ENCODE results near the gene HIVEP1. TPM values are rescaled to one million over a fixed set of nuclear protein-coding genes. Genes with fewer than 3 reads are reported as not detected.

HIVEP1 gene
- polyA plus RNA-seq, 1 of the 3 experiments (the other 2 are of a cell fraction), result 7.7 TPM

DNA sequence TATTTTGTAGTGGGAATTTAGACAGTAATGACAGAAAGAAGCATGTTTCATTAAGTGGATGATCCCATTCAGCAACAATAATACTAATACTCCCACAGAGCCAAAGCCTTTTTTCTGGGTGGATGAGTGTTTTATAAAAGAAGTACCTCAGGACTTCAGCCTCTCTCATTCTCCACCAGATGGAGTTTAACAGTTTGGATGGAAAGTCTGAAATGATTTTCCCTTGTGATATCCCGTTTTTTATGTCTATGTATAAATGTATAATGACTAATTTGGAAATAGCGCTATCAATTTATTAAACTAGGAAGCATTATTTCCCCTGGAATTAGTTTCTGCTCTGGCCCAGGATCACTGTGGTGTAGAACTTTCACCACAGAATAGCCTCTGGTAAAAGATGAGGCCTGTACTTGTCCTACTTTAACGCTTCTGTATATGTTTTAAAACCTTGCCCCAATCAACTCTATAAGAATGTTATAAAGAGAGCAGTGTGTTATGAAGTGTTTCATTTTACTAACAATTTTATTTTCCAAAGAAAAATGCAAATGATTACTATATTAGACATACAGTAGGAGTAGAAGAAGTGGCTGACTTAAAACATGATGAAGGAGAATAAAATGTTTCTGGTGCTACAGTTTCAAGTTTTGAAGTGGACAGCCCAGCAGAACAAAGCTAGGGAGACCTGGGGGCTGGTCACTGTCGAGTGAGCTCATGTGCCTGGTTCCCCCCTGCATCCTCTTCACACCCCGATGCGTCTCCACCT is 135.6 kb downstream of the HIVEP1 start:
- ChIA-PET CTCF (no interaction called here), POLR2A (no interaction called here)
- H3K36me3 ChIP-seq (replicated peaks in 1 of 2; ENCODE audit: control insufficient read depth in 1 of 2, insufficient read depth in 2 of 2, low read length in 1 of 2), result peaks cover 0 to 13% of the 10 kb centered on the region in 2 experiments
- 74% methylated on average over 6 of the region's 6 CpGs for WGBS (ENCODE audit: low lambda C conversion rate)
- no peaks in the 10 kb centered on the region for H3K9me3 ChIP-seq
- no peaks in the 10 kb centered on the region for H3K27me3 ChIP-seq (ENCODE audit: insufficient read depth)
- H3K4me1 ChIP-seq (ENCODE audit: control insufficient read depth in 1 of 2, insufficient read depth in 2 of 2, low read depth in 1 of 2, low read length in 1 of 2), result peaks cover 0 to 16% of the 10 kb centered on the region in 2 experiments; a peak in 3 of 4 replicates
- H4K20me1 ChIP-seq (ENCODE audit: insufficient read depth), result no peaks in the 10 kb centered on the region
- no peak for DNase-seq
- no peaks in the 10 kb centered on the region for H3K79me2 ChIP-seq (ENCODE audit: insufficient read depth)
- H3K9ac ChIP-seq, result peak overlapping the region; percentile 27; the same call in 1 of the 2 replicates
- H3K9me2 ChIP-seq, result no peaks in the 10 kb centered on the region
- H3K27ac ChIP-seq (ENCODE audit: low read depth in 2 of 2, low read length in 1 of 2), result peak overlapping the region; percentile 25 to 88; a peak in 3 of 4 replicates
- TF ChIP-seq, protein P1, sequence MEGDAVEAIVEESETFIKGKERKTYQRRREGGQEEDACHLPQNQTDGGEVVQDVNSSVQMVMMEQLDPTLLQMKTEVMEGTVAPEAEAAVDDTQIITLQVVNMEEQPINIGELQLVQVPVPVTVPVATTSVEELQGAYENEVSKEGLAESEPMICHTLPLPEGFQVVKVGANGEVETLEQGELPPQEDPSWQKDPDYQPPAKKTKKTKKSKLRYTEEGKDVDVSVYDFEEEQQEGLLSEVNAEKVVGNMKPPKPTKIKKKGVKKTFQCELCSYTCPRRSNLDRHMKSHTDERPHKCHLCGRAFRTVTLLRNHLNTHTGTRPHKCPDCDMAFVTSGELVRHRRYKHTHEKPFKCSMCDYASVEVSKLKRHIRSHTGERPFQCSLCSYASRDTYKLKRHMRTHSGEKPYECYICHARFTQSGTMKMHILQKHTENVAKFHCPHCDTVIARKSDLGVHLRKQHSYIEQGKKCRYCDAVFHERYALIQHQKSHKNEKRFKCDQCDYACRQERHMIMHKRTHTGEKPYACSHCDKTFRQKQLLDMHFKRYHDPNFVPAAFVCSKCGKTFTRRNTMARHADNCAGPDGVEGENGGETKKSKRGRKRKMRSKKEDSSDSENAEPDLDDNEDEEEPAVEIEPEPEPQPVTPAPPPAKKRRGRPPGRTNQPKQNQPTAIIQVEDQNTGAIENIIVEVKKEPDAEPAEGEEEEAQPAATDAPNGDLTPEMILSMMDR (IDR thresholded peaks at IDR 0.05), result peak; percentile 58
- no peak for TF ChIP-seq RAD21 (IDR thresholded peaks at IDR 0.05; ENCODE audit: low read length)
- 0 out of 4 replicates have a peak overlapping the region, but pooled peaks of 1 of the 2 experiments have one; percentile 12 for H3K4me3 ChIP-seq (ENCODE audit: low read depth in 2 of 2, low read length in 1 of 2)
- H2AFZ ChIP-seq (ENCODE audit: low read depth), result no peak overlapping the region
- H3K4me2 ChIP-seq, result peak overlapping the region; percentile 66; the same call in 1 of the 2 replicates
- H3F3A ChIP-seq (replicated peaks; ENCODE audit: insufficient read depth), result peaks cover 21% of the 10 kb centered on the region

DNA sequence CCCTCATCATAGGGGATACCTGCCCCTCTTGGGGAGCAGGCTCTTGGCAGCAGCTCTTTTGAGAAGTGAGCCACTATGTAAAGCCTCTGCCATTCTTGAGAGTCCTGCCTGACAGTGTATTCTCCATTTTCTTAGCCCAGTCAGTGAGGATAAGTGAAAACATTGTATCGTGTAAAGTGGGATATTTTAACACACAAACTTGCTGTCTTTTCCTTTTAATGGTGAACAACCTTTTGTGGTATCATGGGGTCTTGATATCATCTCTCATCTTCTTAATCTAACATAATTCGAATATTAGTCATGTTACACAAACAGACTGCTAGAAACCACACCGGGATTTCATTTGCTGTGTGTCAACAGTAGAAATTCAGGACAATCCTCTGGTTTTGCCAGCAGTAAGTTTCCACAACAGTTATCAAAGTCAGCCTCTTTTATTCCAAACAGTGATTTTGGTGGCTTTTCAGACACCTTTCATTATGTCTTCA is 136.2 kb downstream of the HIVEP1 start:
- peaks cover 21% of the 10 kb centered on the region for H3F3A ChIP-seq (replicated peaks; ENCODE audit: insufficient read depth)
- peak overlapping the region; percentile 27; the same call in 1 of the 2 replicates for H3K9ac ChIP-seq
- ChIA-PET CTCF (no interaction called here), POLR2A (no interaction called here)
- H3K4me2 ChIP-seq, result peak overlapping the region; percentile 66; the same call in 1 of the 2 replicates
- peak overlapping the region; percentile 25 to 88; a peak in 3 of 4 replicates for H3K27ac ChIP-seq (ENCODE audit: low read depth in 2 of 2, low read length in 1 of 2)
- H3K9me3 ChIP-seq, result no peaks in the 10 kb centered on the region
- peaks cover 0 to 16% of the 10 kb centered on the region in 2 experiments; a peak in 3 of 4 replicates for H3K4me1 ChIP-seq (ENCODE audit: control insufficient read depth in 1 of 2, insufficient read depth in 2 of 2, low read depth in 1 of 2, low read length in 1 of 2)
- WGBS (ENCODE audit: low lambda C conversion rate), result 7% methylated on average over 3 of the region's 3 CpGs
- no peak overlapping the region for H2AFZ ChIP-seq (ENCODE audit: low read depth)
- H3K36me3 ChIP-seq (replicated peaks in 1 of 2; ENCODE audit: control insufficient read depth in 1 of 2, insufficient read depth in 2 of 2, low read length in 1 of 2), result peaks cover 0 to 13% of the 10 kb centered on the region in 2 experiments
- H3K27me3 ChIP-seq (ENCODE audit: insufficient read depth), result no peaks in the 10 kb centered on the region
- H3K9me2 ChIP-seq, result no peaks in the 10 kb centered on the region
- no peak for DNase-seq
- 0 out of 4 replicates have a peak overlapping the region, but pooled peaks of 1 of the 2 experiments have one; percentile 12 for H3K4me3 ChIP-seq (ENCODE audit: low read depth in 2 of 2, low read length in 1 of 2)
- H4K20me1 ChIP-seq (ENCODE audit: insufficient read depth), result no peaks in the 10 kb centered on the region
- H3K79me2 ChIP-seq (ENCODE audit: insufficient read depth), result no peaks in the 10 kb centered on the region
- TF ChIP-seq NRF1 (IDR thresholded peaks at IDR 0.05; ENCODE audit: low read depth, low read length), result no peak
- no peak for TF ChIP-seq GABPA (IDR thresholded peaks at IDR 0.05; ENCODE audit: low read depth)
- TF ChIP-seq RAD21 (IDR thresholded peaks at IDR 0.05; ENCODE audit: low read length), result no peak
- TF ChIP-seq GATA2 (CRISPR knock-in tag; IDR thresholded peaks at IDR 0.05), result no peak
- TF ChIP-seq, protein P1 (IDR thresholded peaks at IDR 0.05), result no peak
- no peak; the same call in 1 of the 2 replicates for TF ChIP-seq YY1 (IDR thresholded peaks at IDR 0.05; ENCODE audit: low read depth)
- TF ChIP-seq, protein P2, sequence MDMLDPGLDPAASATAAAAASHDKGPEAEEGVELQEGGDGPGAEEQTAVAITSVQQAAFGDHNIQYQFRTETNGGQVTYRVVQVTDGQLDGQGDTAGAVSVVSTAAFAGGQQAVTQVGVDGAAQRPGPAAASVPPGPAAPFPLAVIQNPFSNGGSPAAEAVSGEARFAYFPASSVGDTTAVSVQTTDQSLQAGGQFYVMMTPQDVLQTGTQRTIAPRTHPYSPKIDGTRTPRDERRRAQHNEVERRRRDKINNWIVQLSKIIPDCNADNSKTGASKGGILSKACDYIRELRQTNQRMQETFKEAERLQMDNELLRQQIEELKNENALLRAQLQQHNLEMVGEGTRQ (IDR thresholded peaks at IDR 0.05; ENCODE audit: borderline replicate concordance, low read depth, low read length), result no peak
- peak in 1 of 2 experiments; percentile 85; a peak in 2 of 4 replicates for TF ChIP-seq EP300 (IDR thresholded peaks at IDR 0.05; ENCODE audit: borderline replicate concordance in 1 of 2, low read depth in 1 of 2, low read length in 1 of 2)
- TF ChIP-seq, protein P3, sequence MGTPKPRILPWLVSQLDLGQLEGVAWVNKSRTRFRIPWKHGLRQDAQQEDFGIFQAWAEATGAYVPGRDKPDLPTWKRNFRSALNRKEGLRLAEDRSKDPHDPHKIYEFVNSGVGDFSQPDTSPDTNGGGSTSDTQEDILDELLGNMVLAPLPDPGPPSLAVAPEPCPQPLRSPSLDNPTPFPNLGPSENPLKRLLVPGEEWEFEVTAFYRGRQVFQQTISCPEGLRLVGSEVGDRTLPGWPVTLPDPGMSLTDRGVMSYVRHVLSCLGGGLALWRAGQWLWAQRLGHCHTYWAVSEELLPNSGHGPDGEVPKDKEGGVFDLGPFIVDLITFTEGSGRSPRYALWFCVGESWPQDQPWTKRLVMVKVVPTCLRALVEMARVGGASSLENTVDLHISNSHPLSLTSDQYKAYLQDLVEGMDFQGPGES (IDR thresholded peaks at IDR 0.05; ENCODE audit: low read depth, low read length), result no peak
- TF ChIP-seq POLR2AphosphoS5 (IDR thresholded peaks at IDR 0.05; ENCODE audit: low read depth, low read length), result no peak
- no peak for TF ChIP-seq RFX5 (IDR thresholded peaks at IDR 0.05; ENCODE audit: low read length)
- TF ChIP-seq, protein P4, sequence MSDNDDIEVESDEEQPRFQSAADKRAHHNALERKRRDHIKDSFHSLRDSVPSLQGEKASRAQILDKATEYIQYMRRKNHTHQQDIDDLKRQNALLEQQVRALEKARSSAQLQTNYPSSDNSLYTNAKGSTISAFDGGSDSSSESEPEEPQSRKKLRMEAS (IDR thresholded peaks at IDR 0.05; ENCODE audit: low read depth), result 0 out of 2 replicates have a peak, but pooled peaks have one; percentile 17
- TF ChIP-seq, protein P5, sequence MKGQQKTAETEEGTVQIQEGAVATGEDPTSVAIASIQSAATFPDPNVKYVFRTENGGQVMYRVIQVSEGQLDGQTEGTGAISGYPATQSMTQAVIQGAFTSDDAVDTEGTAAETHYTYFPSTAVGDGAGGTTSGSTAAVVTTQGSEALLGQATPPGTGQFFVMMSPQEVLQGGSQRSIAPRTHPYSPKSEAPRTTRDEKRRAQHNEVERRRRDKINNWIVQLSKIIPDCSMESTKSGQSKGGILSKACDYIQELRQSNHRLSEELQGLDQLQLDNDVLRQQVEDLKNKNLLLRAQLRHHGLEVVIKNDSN (IDR thresholded peaks at IDR 0.05; ENCODE audit: borderline replicate concordance, low read depth), result no peak
- TF ChIP-seq EZH2phosphoT487 (IDR thresholded peaks at IDR 0.05; ENCODE audit: borderline replicate concordance, low read depth), result no peak

Measured in SK-N-SH (cell line).